SK-N-SH (cell line): ENCODE data around the gene LZTFL1. TPM values are rescaled to one million over a fixed set of nuclear protein-coding genes. Genes with fewer than 3 reads are reported as not detected.

Source experiments
- CTCF ChIA-PET: fragments of 300-600, 350-600 bp; formaldehyde crosslinking; extraction: SDS; loops from one replicate; lab custom pipeline; 2021; lab: Yijun Ruan, JAX
- POLR2A ChIA-PET: fragments of 350-600 bp; sonication (Branson Sonifier 250); formaldehyde crosslinking; extraction: SDS; loops from one replicate; lab custom pipeline; 2020; ENCODE audit warnings: antibody characterized with exemption, inconsistent platforms; lab: Yijun Ruan, JAX
- DNase-seq: peaks from one replicate; pipeline ENCODE4 v3.0.0; 2012
- H2AFZ ChIP-seq: fragments of 200-600 bp; sonication (generic); 2 replicates; pipeline ENCODE4 v1.8.1; 2016; ENCODE audit warnings: antibody characterized with exemption, mild to moderate bottlenecking, low read depth
- H3F3A ChIP-seq: fragments of 200-600 bp; sonication (generic); replicated peaks from 2 replicates; pipeline ENCODE3; 2016; ENCODE audit warnings: antibody characterized with exemption, mild to moderate bottlenecking; ENCODE audit not compliant: insufficient read depth
- H3K27ac ChIP-seq, 2 experiments: fragments of 200-500 bp in 1 of 2; fragments of 200-600 bp in 1 of 2; sonication (Bioruptor generic) in 1 of 2; sonication (generic), shearing (Covaris generic) in 1 of 2; 2 replicates each; pipeline versions ENCODE4 v1.5.1 to v1.6.1; 2014 to 2016; ENCODE audit warnings: low read depth in 2 of 2, inconsistent platforms in 1 of 2, low read length in 1 of 2, mild to moderate bottlenecking in 1 of 2, mixed read lengths in 1 of 2
- H3K27me3 ChIP-seq: fragments of 200-600 bp; sonication (generic), shearing (Covaris generic); 2 replicates; pipeline ENCODE4 v1.6.1; 2016; ENCODE audit warnings: mixed run types; ENCODE audit not compliant: insufficient read depth
- H3K36me3 ChIP-seq, 2 experiments: fragments of 200-500 bp in 1 of 2; fragments of 200-600 bp in 1 of 2; sonication (Bioruptor generic) in 1 of 2; sonication (generic) in 1 of 2; replicated peaks in 1 of 2; 2 replicates each; pipeline versions ENCODE3 to v1.5.1; 2014 to 2016; ENCODE audit warnings: low read length in 1 of 2, mild to moderate bottlenecking in 1 of 2; ENCODE audit not compliant: insufficient read depth in 2 of 2, control insufficient read depth in 1 of 2
- H3K4me1 ChIP-seq, 2 experiments: fragments of 200-500 bp in 1 of 2; fragments of 200-600 bp in 1 of 2; sonication (Bioruptor generic) in 1 of 2; sonication (generic), shearing (Covaris generic) in 1 of 2; 2 replicates each; pipeline versions ENCODE4 v1.5.1 to v1.6.1; 2014 to 2016; ENCODE audit warnings: low read depth in 1 of 2, low read length in 1 of 2, mixed run types in 1 of 2; ENCODE audit not compliant: insufficient read depth in 2 of 2, control insufficient read depth in 1 of 2
- H3K4me2 ChIP-seq: fragments of 200-600 bp; sonication (generic), shearing (Covaris generic); 2 replicates; pipeline ENCODE4 v1.6.1; 2017; ENCODE audit warnings: mixed run types
- H3K4me3 ChIP-seq, 2 experiments: fragments of 200-500 bp in 1 of 2; fragments of 200-600 bp in 1 of 2; sonication (Bioruptor generic) in 1 of 2; sonication (generic), shearing (Covaris generic) in 1 of 2; 2 replicates each; pipeline versions ENCODE4 v1.5.1 to v1.8.1; 2014 to 2016; ENCODE audit warnings: low read depth in 2 of 2, inconsistent platforms in 1 of 2, low read length in 1 of 2, mild to moderate bottlenecking in 1 of 2, mixed read lengths in 1 of 2, moderate library complexity in 1 of 2
- H3K79me2 ChIP-seq: fragments of 200-600 bp; sonication (generic); 2 replicates; pipeline ENCODE4 v1.8.1; 2017; ENCODE audit warnings: mild to moderate bottlenecking; ENCODE audit not compliant: insufficient read depth
- H3K9ac ChIP-seq: fragments of 200-600 bp; sonication (generic); 2 replicates; pipeline ENCODE4 v1.6.1; 2017; ENCODE audit warnings: mixed run types
- H3K9me2 ChIP-seq: fragments of 200-600 bp; sonication (generic); 2 replicates; pipeline ENCODE4 v1.6.1; 2017; ENCODE audit warnings: mixed run types
- H3K9me3 ChIP-seq: fragments of 200-600 bp; sonication (generic); 2 replicates; pipeline ENCODE4 v1.6.1; 2017; ENCODE audit warnings: mixed run types, mild to moderate bottlenecking, moderate library complexity
- H4K20me1 ChIP-seq: fragments of 200-600 bp; sonication (generic); 2 replicates; pipeline ENCODE4 v1.6.1; 2017; ENCODE audit warnings: mild to moderate bottlenecking, mixed run types; ENCODE audit not compliant: insufficient read depth
- CHD2 ChIP-seq: fragments of 150-350 bp; IDR thresholded peaks from 2 replicates; pipeline ENCODE4 v1.6.1; 2018; ENCODE audit warnings: low read length; ENCODE audit not compliant: partially characterized antibody
- CTCF ChIP-seq: fragments of 200-600 bp; sonication (generic); IDR thresholded peaks from 2 replicates; pipeline ENCODE4 v1.6.1; 2017; ENCODE audit warnings: antibody characterized with exemption, mild to moderate bottlenecking, moderate library complexity
- GATA2 ChIP-seq: sonication (generic); formaldehyde crosslinking; IDR thresholded peaks from 2 replicates; pipeline ENCODE4 v1.5.0; 2020; ENCODE audit warnings: mild to moderate bottlenecking, missing genetic modification reagents
- JUND ChIP-seq: IDR thresholded peaks from 2 replicates; pipeline ENCODE4 v1.4.0; 2012
- MEF2A ChIP-seq: IDR thresholded peaks from 2 replicates; pipeline ENCODE4 v1.4.0; 2012; ENCODE audit warnings: low read depth, borderline replicate concordance
- MXI1 ChIP-seq: IDR thresholded peaks from 2 replicates; pipeline ENCODE4 v1.6.1; 2012; ENCODE audit warnings: mild to moderate bottlenecking, low read depth, low read length, improper control_type of control experiment
- NRF1 ChIP-seq: IDR thresholded peaks from 2 replicates; pipeline ENCODE4 v1.6.1; 2012; ENCODE audit warnings: low read depth, mild to moderate bottlenecking, low read length
- POLR2AphosphoS5 ChIP-seq: IDR thresholded peaks from 2 replicates; pipeline ENCODE4 v1.6.1; 2012; ENCODE audit warnings: low read depth, low read length
- RAD21 ChIP-seq: IDR thresholded peaks from 2 replicates; pipeline ENCODE4 v1.6.1; 2012; ENCODE audit warnings: mild to moderate bottlenecking, low read length
- REST ChIP-seq: IDR thresholded peaks from 2 replicates; pipeline ENCODE4 v1.6.1; 2012; ENCODE audit warnings: mild to moderate bottlenecking, low read depth, low read length, moderate library complexity
- RFX5 ChIP-seq: IDR thresholded peaks from 2 replicates; pipeline ENCODE4 v1.6.1; 2012; ENCODE audit warnings: mild to moderate bottlenecking, improper control_type of control experiment, low read length
- RXRA ChIP-seq: IDR thresholded peaks from 2 replicates; pipeline ENCODE4 v1.4.0; 2012; ENCODE audit warnings: low read depth, mild to moderate bottlenecking, borderline replicate concordance
- SIN3A ChIP-seq: IDR thresholded peaks from 2 replicates; pipeline ENCODE4 v1.6.1; 2012; ENCODE audit warnings: low read depth, mild to moderate bottlenecking, low read length, moderate library complexity, borderline replicate concordance
- TAF1 ChIP-seq: IDR thresholded peaks from 2 replicates; pipeline ENCODE4 v1.6.1; 2012; ENCODE audit warnings: low read depth, mild to moderate bottlenecking, low read length, moderate library complexity, borderline replicate concordance
- TCF12 ChIP-seq: IDR thresholded peaks from 2 replicates; pipeline ENCODE4 v1.4.0; 2012
- TEAD4 ChIP-seq: IDR thresholded peaks from 2 replicates; pipeline ENCODE4 v1.4.0; 2012; ENCODE audit warnings: mild to moderate bottlenecking, borderline replicate concordance; ENCODE audit not compliant: insufficient read depth
- YY1 ChIP-seq: IDR thresholded peaks from 2 replicates; pipeline ENCODE4 v1.4.0; 2012; ENCODE audit warnings: low read depth, mild to moderate bottlenecking
- WGBS: methylation state at CpG from one replicate; pipeline ENCODE4 v1.1.6; 2017; ENCODE audit warnings: low lambda C conversion rate; 5-methylcytosine and 5-hydroxymethylcytosine counted together
- polyA plus RNA-seq, 3 experiments: library from polyadenylated mRNA; depleted of rRNA; stranded (reverse); fragments of >200 nt; gene quantifications; 2 replicates each; pipeline ENCODE4 v1.2.3, GENCODE V29; 2012

The LZTFL1 gene
- polyA plus RNA-seq, 1 of the 3 experiments (the other 2 are of a cell fraction) = 11.9 TPM

GRCh38 chr3:45795509-45795881 lies 46.4 kb downstream of the LZTFL1 start:
- TF ChIP-seq RAD21 (no peak), MEF2A (no peak), RFX5 (no peak), REST (no peak), NRF1 (no peak), POLR2AphosphoS5 (no peak), TAF1 (no peak), YY1 (no peak), RXRA (no peak), CHD2 (no peak), SIN3A (no peak), TCF12 (no peak), TEAD4 (no peak), JUND (no peak), GATA2 (CRISPR knock-in tag) (no peak), MXI1 (no peak), CTCF (no peak)
- Histone ChIP-seq H3F3A (no peaks in the 10 kb centered on the region), H3K4me1 (peaks cover 0 to 5% of the 10 kb centered on the region in 2 experiments; a peak in 1 of 4 replicates), H2AFZ (no peak overlapping the region), H3K27me3 (peaks cover 36% of the 10 kb centered on the region), H3K79me2 (no peaks in the 10 kb centered on the region), H3K9ac (no peak overlapping the region), H3K27ac (no peak overlapping the region), H3K9me2 (no peaks in the 10 kb centered on the region), H4K20me1 (no peaks in the 10 kb centered on the region), H3K9me3 (no peaks in the 10 kb centered on the region), H3K4me3 (no peak overlapping the region), H3K4me2 (no peak overlapping the region), H3K36me3 (no peaks in the 10 kb centered on the region)
- POLR2A ChIA-PET = no interaction called here
- WGBS = 61% methylated on average over 14 of the region's 14 CpGs
- CTCF ChIA-PET = interaction anchor here (0.8 to 2.0 kb wide), 2 partner anchors 10 to 134 kb away, joined by 3 to 5 read pairs; no protein-coding TSS in a partner anchor
- no peak for DNase-seq
